ENCODE data around the gene BFSP1.

GRCh38 chr20:17549131-17549530 lies 18.0 kb upstream of the BFSP1 start:
- TF ChIP-seq MAX (IDR thresholded peaks at IDR 0.05; ENCODE audit: insufficient read depth, insufficient read length) (no peak), POLR2A (IDR thresholded peaks at IDR 0.05; ENCODE audit: low read depth, low read length) (no peak), CTCF (IDR thresholded peaks at IDR 0.05; ENCODE audit: extremely low read depth in 1 of 2, insufficient read depth in 1 of 2, low read depth in 1 of 2, low read length in 2 of 2) (no peak), EZH2 (IDR thresholded peaks at IDR 0.05; ENCODE audit: borderline replicate concordance, low read depth, low read length, severe bottlenecking) (no peak)

All from endothelial cell of umbilical vein (primary cell).